MM.1S (cell line): ENCODE data around the gene NAPA.

Source experiments
- DNase-seq: peaks from one replicate; pipeline ENCODE4 v3.0.0-alpha.2; 2015
- H2AFZ ChIP-seq: fragments of 300-600 bp; sonication (generic); 2 replicates; pipeline ENCODE4 v1.6.0; 2016; ENCODE audit warnings: antibody characterized with exemption, low read length
- H3F3A ChIP-seq: fragments of 300-600 bp; sonication (generic); 2 replicates; pipeline ENCODE4 v1.6.1; 2016; ENCODE audit warnings: mild to moderate bottlenecking, antibody characterized with exemption, low read length, moderate library complexity, mixed read lengths; ENCODE audit not compliant: insufficient read depth
- H3K27ac ChIP-seq: fragments of 300-600 bp; sonication (generic); 2 replicates; pipeline ENCODE4 v1.5.1; 2016; ENCODE audit warnings: mild to moderate bottlenecking, low read length
- H3K27me3 ChIP-seq: fragments of 300-600 bp; sonication (generic); replicated peaks from 2 replicates; pipeline ENCODE4 v1.6.0; 2016; ENCODE audit warnings: low read length; ENCODE audit not compliant: insufficient read depth
- H3K36me3 ChIP-seq: fragments of 300-600 bp; sonication (generic); replicated peaks from 2 replicates; pipeline ENCODE4 v1.6.1; 2016; ENCODE audit warnings: mild to moderate bottlenecking, low read length, mixed read lengths; ENCODE audit not compliant: insufficient read depth
- H3K4me1 ChIP-seq: fragments of 300-600 bp; sonication (generic); 2 replicates; pipeline ENCODE4 v1.6.1; 2016; ENCODE audit warnings: low read length, mixed read lengths
- H3K4me2 ChIP-seq: fragments of 300-600 bp; sonication (generic); 2 replicates; pipeline ENCODE4 v1.6.0; 2016; ENCODE audit warnings: low read depth, low read length
- H3K4me3 ChIP-seq: fragments of 300-600 bp; sonication (generic); 2 replicates; pipeline ENCODE4 v1.5.1; 2016; ENCODE audit warnings: low read length, mixed read lengths
- H3K79me2 ChIP-seq: fragments of 300-600 bp; sonication (generic); 2 replicates; pipeline ENCODE4 v1.6.1; 2016; ENCODE audit warnings: mixed run types, low read length, mixed read lengths
- H3K9ac ChIP-seq: fragments of 300-600 bp; sonication (generic); 2 replicates; pipeline ENCODE4 v1.6.1; 2016; ENCODE audit warnings: low read length, mixed read lengths
- H3K9me2 ChIP-seq: fragments of 300-600 bp; sonication (generic); replicated peaks from 2 replicates; pipeline ENCODE4 v1.6.1; 2016; ENCODE audit warnings: mild to moderate bottlenecking, low read length, mixed read lengths; ENCODE audit not compliant: insufficient read depth
- H3K9me3 ChIP-seq: fragments of 300-600 bp; sonication (generic); replicated peaks from 2 replicates; pipeline ENCODE4 v1.6.1; 2016; ENCODE audit warnings: mild to moderate bottlenecking, low read length, mixed read lengths; ENCODE audit not compliant: insufficient read depth
- H4K20me1 ChIP-seq: fragments of 300-600 bp; sonication (generic); 2 replicates; pipeline ENCODE4 v1.6.1; 2016; ENCODE audit warnings: mild to moderate bottlenecking, low read length, moderate library complexity, mixed read lengths; ENCODE audit not compliant: insufficient read depth
- CTCF ChIP-seq: fragments of 300-600 bp; sonication (generic); IDR thresholded peaks from 2 replicates; pipeline ENCODE4 v1.5.1; 2016; ENCODE audit warnings: antibody characterized with exemption, low read length, mixed read lengths
- EZH2 ChIP-seq: fragments of 300-600 bp; sonication (generic); optimal IDR thresholded peaks from 2 replicates; pipeline ENCODE3; 2017; ENCODE audit warnings: low read depth, mild to moderate bottlenecking, antibody characterized with exemption, low read length, mixed read lengths
- EZH2phosphoT487 ChIP-seq: fragments of 300-600 bp; sonication (generic); IDR thresholded peaks from 2 replicates; pipeline ENCODE4 v1.6.1; 2018; ENCODE audit warnings: antibody characterized with exemption, low read length

NAPA gene

GRCh38 chr19:47511681-47512080 is 3.2 kb downstream of the NAPA start:
- H3K27me3 ChIP-seq = no peaks in the 10 kb centered on the region
- H3K27ac ChIP-seq = no peak overlapping the region
- H4K20me1 ChIP-seq = peaks cover 17% of the 10 kb centered on the region; the same call in 1 of the 2 replicates
- peaks cover 7% of the 10 kb centered on the region; the same call in 1 of the 2 replicates for H3K4me1 ChIP-seq
- no peaks in the 10 kb centered on the region for H3K9me2 ChIP-seq
- no peaks in the 10 kb centered on the region for H3K9me3 ChIP-seq
- no peak overlapping the region for H3K4me3 ChIP-seq
- peaks cover 81% of the 10 kb centered on the region for H3K79me2 ChIP-seq
- H3K9ac ChIP-seq = no peak overlapping the region
- no peaks in the 10 kb centered on the region for H3K36me3 ChIP-seq
- DNase-seq = no peak
- no peak overlapping the region for H2AFZ ChIP-seq
- 0 out of 2 replicates have a peak, but pooled peaks cover 4% of the 10 kb centered on the region for H3F3A ChIP-seq
- H3K4me2 ChIP-seq = no peak overlapping the region
- TF ChIP-seq CTCF (no peak), EZH2 (no peak), EZH2phosphoT487 (no peak)

GRCh38 chr19:47511128-47511517 is 3.7 kb downstream of the NAPA start:
- TF ChIP-seq EZH2 = no peak
- no peak for TF ChIP-seq CTCF
- no peak for TF ChIP-seq EZH2phosphoT487
- Histone ChIP-seq H3K36me3 (no peaks in the 10 kb centered on the region), H3K79me2 (peaks cover 85% of the 10 kb centered on the region), H3K27me3 (no peaks in the 10 kb centered on the region), H3K4me2 (no peak overlapping the region), H4K20me1 (peaks cover 17% of the 10 kb centered on the region; the same call in 1 of the 2 replicates), H3K27ac (no peak overlapping the region), H3F3A (0 out of 2 replicates have a peak, but pooled peaks cover 4% of the 10 kb centered on the region), H3K9ac (no peak overlapping the region), H3K4me3 (no peak overlapping the region), H3K9me2 (no peaks in the 10 kb centered on the region), H3K9me3 (no peaks in the 10 kb centered on the region), H3K4me1 (peaks cover 7% of the 10 kb centered on the region; the same call in 1 of the 2 replicates), H2AFZ (no peak overlapping the region)
- DNase-seq = no peak

GRCh38 chr19:47510516-47511127 is 4.2 kb downstream of the NAPA start:
- TF ChIP-seq EZH2 (no peak), CTCF (no peak), EZH2phosphoT487 (no peak)
- Histone ChIP-seq H3K4me1 (peaks cover 7% of the 10 kb centered on the region; the same call in 1 of the 2 replicates), H3K9me2 (no peaks in the 10 kb centered on the region), H3K27me3 (no peaks in the 10 kb centered on the region), H3K9ac (no peak overlapping the region), H3F3A (0 out of 2 replicates have a peak, but pooled peaks cover 1% of the 10 kb centered on the region), H3K4me3 (no peak overlapping the region), H4K20me1 (peaks cover 17% of the 10 kb centered on the region; the same call in 1 of the 2 replicates), H3K27ac (no peak overlapping the region), H3K36me3 (no peaks in the 10 kb centered on the region), H3K9me3 (no peaks in the 10 kb centered on the region), H3K4me2 (no peak overlapping the region), H3K79me2 (peaks cover 87% of the 10 kb centered on the region), H2AFZ (no peak overlapping the region)
- DNase-seq = no peak
